NB4 (cell line): Measurements from ENCODE around the gene OARD1.

Experiments used
- MAX ChIP-seq: IDR thresholded peaks from 2 replicates; pipeline ENCODE4 v1.6.1; 2011; ENCODE audit warnings: low read depth, low read length
- POLR2A ChIP-seq: IDR thresholded peaks from 2 replicates; pipeline ENCODE4 v1.6.1; 2011; ENCODE audit warnings: mild to moderate bottlenecking; ENCODE audit not compliant: insufficient read length; ENCODE audit errors: extremely low read depth
- TF ChIP-seq, protein P1 (sequence below): IDR thresholded peaks from one replicate; pipeline ENCODE4 v1.5.1; 2012; ENCODE audit warnings: low read depth, low read length

DNA sequence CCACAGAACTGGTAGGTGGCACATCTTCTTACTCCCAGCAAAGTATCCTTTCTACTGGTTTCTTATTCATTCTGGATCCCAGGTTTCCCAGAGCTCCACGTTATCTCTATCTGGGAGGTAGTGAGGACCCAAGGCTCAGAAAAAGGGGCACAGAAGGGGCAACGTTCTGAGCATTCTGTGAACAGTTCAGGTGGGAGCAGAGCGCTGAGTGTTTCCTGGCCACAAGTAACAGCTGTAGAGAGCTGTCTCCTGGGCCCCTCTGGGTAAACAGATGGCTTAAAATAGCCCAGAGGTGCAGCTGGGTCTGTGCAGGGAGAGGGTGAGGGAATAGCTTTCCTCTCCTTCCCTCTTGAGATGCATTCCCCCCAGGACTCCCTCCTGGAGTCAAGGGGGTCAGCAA, 17.0 kb downstream of the OARD1 start:
- TF ChIP-seq, protein P1, sequence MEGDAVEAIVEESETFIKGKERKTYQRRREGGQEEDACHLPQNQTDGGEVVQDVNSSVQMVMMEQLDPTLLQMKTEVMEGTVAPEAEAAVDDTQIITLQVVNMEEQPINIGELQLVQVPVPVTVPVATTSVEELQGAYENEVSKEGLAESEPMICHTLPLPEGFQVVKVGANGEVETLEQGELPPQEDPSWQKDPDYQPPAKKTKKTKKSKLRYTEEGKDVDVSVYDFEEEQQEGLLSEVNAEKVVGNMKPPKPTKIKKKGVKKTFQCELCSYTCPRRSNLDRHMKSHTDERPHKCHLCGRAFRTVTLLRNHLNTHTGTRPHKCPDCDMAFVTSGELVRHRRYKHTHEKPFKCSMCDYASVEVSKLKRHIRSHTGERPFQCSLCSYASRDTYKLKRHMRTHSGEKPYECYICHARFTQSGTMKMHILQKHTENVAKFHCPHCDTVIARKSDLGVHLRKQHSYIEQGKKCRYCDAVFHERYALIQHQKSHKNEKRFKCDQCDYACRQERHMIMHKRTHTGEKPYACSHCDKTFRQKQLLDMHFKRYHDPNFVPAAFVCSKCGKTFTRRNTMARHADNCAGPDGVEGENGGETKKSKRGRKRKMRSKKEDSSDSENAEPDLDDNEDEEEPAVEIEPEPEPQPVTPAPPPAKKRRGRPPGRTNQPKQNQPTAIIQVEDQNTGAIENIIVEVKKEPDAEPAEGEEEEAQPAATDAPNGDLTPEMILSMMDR = no peak
- no peak for TF ChIP-seq POLR2A
- TF ChIP-seq MAX = no peak
